ENCODE results near the gene RGS19.
A peak's percentile ranks its signal among the peaks of the same experiment; 100 is the strongest.

RGS19 gene

GRCh38 chr20:64064145-64064698 is 15.1 kb downstream of the RGS19 start:
- peak; percentile 83 for DNase-seq (ENCODE audit: low spot score)

GRCh38 chr20:64063389-64064144 is 15.8 kb downstream of the RGS19 start:
- DNase-seq (ENCODE audit: low spot score) = peak; percentile 57

DNA sequence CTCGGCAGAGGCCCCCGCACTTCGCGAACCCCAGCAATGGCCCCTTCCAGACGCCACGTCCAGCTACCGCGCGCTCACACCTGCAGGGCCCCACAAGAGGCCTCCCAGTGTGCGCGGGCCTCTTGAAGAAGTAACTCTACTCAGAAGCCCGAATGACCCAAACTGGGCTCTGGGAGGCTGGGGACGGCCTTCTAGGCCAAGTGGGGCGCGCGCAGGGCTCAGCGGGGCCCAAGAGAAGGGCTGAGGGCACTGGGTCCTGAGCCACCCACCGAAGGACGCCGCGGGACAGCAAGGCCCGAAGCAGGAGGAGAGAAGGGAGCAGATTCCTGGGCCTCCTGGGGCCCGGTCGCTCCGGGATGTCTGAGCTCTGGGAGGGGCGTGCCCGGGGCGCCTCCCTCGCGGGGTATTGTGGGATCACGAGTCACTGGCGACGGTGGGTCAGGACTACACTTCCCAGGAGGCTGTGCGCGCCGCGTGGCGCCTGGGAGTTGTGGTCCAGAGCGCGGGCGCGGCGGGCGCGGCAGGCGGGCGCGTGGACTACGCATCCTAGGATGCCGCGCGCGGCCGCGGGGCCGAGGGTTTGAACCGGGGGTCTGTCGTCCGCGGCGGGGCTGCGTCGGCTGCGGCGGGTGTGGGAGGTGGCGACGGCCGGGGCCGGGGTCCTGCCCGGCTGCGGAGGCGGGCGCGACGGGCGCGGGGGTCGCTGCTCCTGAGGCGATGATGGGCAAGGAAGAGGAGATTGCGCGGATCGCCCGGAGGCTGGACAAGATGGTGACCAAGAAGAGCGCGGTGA is 16.5 kb downstream of the RGS19 start, which contains the start of gene TCEA2:
TSS of gene TCEA2 (plus strand) at position 603 of the 793 bp plus-strand sequence. CDS start at position 718, 115 bp downstream.
- DNase-seq (ENCODE audit: low spot score) = peak; percentile 99

GRCh38 chr20:64062276-64062595 is 17.1 kb downstream of the RGS19 start:
- DNase-seq (ENCODE audit: low spot score) = no peak

GRCh38 chr20:64058536-64058935 is 20.8 kb downstream of the RGS19 start:
- DNase-seq (ENCODE audit: low spot score) = no peak

GRCh38 chr20:64057628-64058498 is 21.5 kb downstream of the RGS19 start:
- peak; percentile 85 for DNase-seq (ENCODE audit: low spot score)

DNA sequence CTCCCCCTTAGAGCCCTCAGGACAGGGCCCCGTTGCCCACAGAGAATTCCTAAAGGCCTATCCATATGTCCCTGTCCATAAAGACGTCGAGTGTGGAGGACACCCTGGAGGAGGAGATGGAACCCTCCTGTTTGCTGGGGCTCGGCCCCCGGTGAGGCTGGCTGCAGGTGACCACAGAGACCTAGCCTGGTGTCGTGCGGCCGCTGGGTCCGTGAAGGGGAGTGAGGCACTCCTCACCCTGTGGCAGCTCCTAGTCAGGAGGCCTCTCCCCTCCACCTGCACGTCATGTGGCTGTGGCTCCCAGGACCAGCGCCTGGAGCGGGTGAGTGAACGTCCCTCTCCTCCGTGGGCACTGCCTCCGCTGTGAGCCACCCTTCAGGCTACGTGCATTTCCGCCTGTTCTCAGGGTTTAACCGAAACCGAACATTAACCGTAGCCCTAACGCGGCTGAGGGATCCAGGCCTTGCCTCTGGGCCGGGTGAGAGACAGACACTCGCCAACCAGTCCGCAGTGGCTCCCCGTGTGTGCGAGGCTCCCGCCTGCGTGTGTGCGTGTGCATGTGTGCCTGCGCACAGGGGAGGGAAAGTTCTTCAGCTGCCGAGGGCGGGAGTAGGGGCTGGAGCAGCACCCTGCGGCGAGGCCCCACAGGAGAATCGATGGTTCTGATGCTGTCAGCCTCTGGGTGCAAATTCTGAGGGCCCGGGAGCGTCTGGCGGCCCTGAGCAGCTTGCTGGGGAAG is 22.3 kb downstream of the RGS19 start:
- no peak for DNase-seq (ENCODE audit: low spot score)

DNA sequence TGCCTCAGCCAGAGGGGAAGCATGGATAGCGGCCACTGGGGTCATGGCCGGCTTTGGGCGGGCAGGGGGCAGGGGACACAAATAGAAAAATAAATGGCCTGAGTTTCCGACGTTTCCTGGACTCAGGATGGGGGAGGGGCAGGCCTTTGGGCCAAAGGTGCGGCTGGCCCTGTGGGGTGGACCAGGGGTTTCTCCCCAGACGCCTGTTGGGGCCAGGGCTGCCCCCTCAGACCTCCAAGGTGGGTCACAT is 22.8 kb downstream of the RGS19 start:
- DNase-seq (ENCODE audit: low spot score) = no peak

GRCh38 chr20:64055893-64056638 is 23.3 kb downstream of the RGS19 start:
- DNase-seq (ENCODE audit: low spot score) = peak; percentile 78

GRCh38 chr20:64055396-64055892 is 23.9 kb downstream of the RGS19 start:
- DNase-seq (ENCODE audit: low spot score) = no peak

- peak; percentile 83 for DNase-seq (ENCODE audit: low spot score)
These were observed 25.3 kb downstream of the RGS19 start for GRCh38 chr20:64053841-64054661.

GRCh38 chr20:64052987-64053840 is 26.1 kb downstream of the RGS19 start:
- DNase-seq (ENCODE audit: low spot score) = no peak

DNA sequence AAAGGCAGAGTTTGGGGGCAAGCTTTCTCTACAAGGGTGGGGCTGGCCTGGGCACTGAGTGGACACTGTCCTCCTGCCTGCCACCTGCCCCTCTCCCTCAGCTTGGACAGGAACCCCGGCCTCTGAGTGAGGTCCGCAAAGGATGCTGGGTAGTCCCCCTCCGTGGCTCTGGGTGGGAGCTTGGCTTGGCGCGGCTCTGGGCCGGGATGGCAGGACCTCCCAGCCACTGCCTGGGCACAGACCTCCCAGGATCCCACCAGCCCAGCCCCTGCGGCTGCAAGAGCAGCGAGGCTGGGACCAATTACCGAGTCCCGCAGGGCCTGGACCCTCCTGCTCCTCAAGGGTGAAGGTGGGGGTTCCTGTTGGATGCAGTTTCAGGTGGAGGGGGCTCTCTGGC is 27.0 kb downstream of the RGS19 start:
- no peak for DNase-seq (ENCODE audit: low spot score)

- no peak for DNase-seq (ENCODE audit: low spot score)
These were observed 27.6 kb downstream of the RGS19 start for GRCh38 chr20:64051561-64052325.

GRCh38 chr20:64051033-64051452 is 28.3 kb downstream of the RGS19 start:
- no peak for DNase-seq (ENCODE audit: low spot score)

GRCh38 chr20:64050261-64051032 is 28.9 kb downstream of the RGS19 start:
- no peak for DNase-seq (ENCODE audit: low spot score)

- DNase-seq (ENCODE audit: low spot score) = no peak
These were observed 29.4 kb downstream of the RGS19 start for GRCh38 chr20:64049878-64050260.

Data from hepatic stellate cell (primary cell).